ENCODE measurements around the gene CCDC91. TPM values are rescaled to one million over a fixed set of nuclear protein-coding genes. Genes with fewer than 3 reads are reported as not detected.

Gene CCDC91
- polyA plus RNA-seq, 3 donors, result 6.3 to 18.1 (median 15.6) TPM

DNA sequence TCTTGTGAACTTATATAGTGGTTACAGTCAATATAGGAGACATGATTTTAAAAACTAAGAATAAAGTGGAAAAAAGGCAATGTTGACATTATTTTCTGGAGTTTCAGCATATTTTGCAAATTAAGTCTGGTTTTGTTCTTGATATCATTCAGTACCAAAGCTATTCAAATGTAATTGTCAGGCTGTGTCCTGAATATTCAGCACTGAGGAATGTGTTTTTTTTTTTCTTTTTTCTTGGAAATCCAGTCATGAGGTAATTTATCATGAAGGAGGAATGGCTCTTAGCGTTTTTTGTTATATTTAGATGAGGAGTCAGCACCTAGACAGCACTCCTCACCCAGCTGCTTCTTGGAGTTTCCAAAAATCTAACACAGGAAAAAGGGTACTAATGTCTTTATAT, 225.5 kb downstream of the CCDC91 start:
- Mint-ChIP-seq H3K9me3 (peaks cover 2 to 8% (median 5%) of the 10 kb centered on the region in 7 donors), H3K36me3 (peaks cover 7 to 10% of the 10 kb centered on the region in 2 donors), H3K4me3 (no peak overlapping the region), H3K27ac (no peak overlapping the region), H3K4me1 (no peaks in the 10 kb centered on the region), H3K27me3 (ENCODE audit: low read depth in 3 of 3) (no peaks in the 10 kb centered on the region)
- Histone ChIP-seq H3K27ac (ENCODE audit: low read depth in 1 of 2, low read length in 2 of 2) (no peak overlapping the region), H3K4me3 (replicated peaks in 1 of 3; ENCODE audit: low read depth in 2 of 3, low read length in 3 of 3) (no peak overlapping the region), H3K9me3 (replicated peaks in 1 of 2; ENCODE audit: control insufficient read depth in 1 of 2, insufficient read depth in 1 of 2, low read length in 2 of 2) (no peaks in the 10 kb centered on the region), H3K79me2 (ENCODE audit: insufficient read depth, low read length) (no peaks in the 10 kb centered on the region), H3K27me3 (ENCODE audit: control insufficient read depth in 2 of 2, insufficient read depth in 2 of 2, low read length in 2 of 2) (no peaks in the 10 kb centered on the region), H4K20me1 (ENCODE audit: insufficient read depth, low read length) (no peaks in the 10 kb centered on the region), H3K9ac (ENCODE audit: insufficient read depth, low read length, poor library complexity, severe bottlenecking) (no peak overlapping the region), H3K4me1 (ENCODE audit: control insufficient read depth in 1 of 2, insufficient read depth in 2 of 2, low read length in 2 of 2) (no peaks in the 10 kb centered on the region), H3K4me2 (replicated peaks; ENCODE audit: extremely low read depth, low read length, poor library complexity, severe bottlenecking) (no peak overlapping the region), H2AFZ (ENCODE audit: insufficient read depth, low read depth, low read length, poor library complexity, severe bottlenecking) (no peak overlapping the region), H3K36me3 (replicated peaks in 1 of 2; ENCODE audit: control insufficient read depth in 1 of 2, insufficient read depth in 2 of 2, low read length in 2 of 2) (peaks cover 0 to 9% of the 10 kb centered on the region in 2 donors)
- TF ChIP-seq, protein P1, sequence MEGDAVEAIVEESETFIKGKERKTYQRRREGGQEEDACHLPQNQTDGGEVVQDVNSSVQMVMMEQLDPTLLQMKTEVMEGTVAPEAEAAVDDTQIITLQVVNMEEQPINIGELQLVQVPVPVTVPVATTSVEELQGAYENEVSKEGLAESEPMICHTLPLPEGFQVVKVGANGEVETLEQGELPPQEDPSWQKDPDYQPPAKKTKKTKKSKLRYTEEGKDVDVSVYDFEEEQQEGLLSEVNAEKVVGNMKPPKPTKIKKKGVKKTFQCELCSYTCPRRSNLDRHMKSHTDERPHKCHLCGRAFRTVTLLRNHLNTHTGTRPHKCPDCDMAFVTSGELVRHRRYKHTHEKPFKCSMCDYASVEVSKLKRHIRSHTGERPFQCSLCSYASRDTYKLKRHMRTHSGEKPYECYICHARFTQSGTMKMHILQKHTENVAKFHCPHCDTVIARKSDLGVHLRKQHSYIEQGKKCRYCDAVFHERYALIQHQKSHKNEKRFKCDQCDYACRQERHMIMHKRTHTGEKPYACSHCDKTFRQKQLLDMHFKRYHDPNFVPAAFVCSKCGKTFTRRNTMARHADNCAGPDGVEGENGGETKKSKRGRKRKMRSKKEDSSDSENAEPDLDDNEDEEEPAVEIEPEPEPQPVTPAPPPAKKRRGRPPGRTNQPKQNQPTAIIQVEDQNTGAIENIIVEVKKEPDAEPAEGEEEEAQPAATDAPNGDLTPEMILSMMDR (IDR thresholded peaks at IDR 0.05), result no peak
- DNase-seq, result no peak
- WGBS (ENCODE audit: insufficient coverage), result no CpG with 5 or more reads among the region's 1 CpG
- intact Hi-C loops (cut with micrococcal nuclease), result no loop called here

GRCh38 chr12:28421374-28421773, 231.1 kb downstream of the CCDC91 start:
- H2AFZ ChIP-seq (ENCODE audit: insufficient read depth, low read depth, low read length, poor library complexity, severe bottlenecking), result no peak overlapping the region
- H3K27me3 ChIP-seq (ENCODE audit: control insufficient read depth in 2 of 2, insufficient read depth in 2 of 2, low read length in 2 of 2), result no peaks in the 10 kb centered on the region
- no peak for DNase-seq
- Mint-ChIP-seq H3K36me3 (peaks cover 0 to 7% of the 10 kb centered on the region in 2 donors), H3K27me3 (ENCODE audit: low read depth in 3 of 3) (no peaks in the 10 kb centered on the region), H3K4me3 (no peak overlapping the region), H3K9me3 (peaks cover 0 to 3% (median 0%) of the 10 kb centered on the region in 7 donors), H3K27ac (no peak overlapping the region), H3K4me1 (no peaks in the 10 kb centered on the region)
- no CpG with 5 or more reads among the region's 1 CpG for WGBS (ENCODE audit: insufficient coverage)
- no peaks in the 10 kb centered on the region for H3K79me2 ChIP-seq (ENCODE audit: insufficient read depth, low read length)
- no peak overlapping the region for H3K27ac ChIP-seq (ENCODE audit: low read depth in 1 of 2, low read length in 2 of 2)
- H3K4me1 ChIP-seq (ENCODE audit: control insufficient read depth in 1 of 2, insufficient read depth in 2 of 2, low read length in 2 of 2), result no peaks in the 10 kb centered on the region
- TF ChIP-seq, protein P1 (IDR thresholded peaks at IDR 0.05), result no peak
- no peak overlapping the region for H3K4me2 ChIP-seq (replicated peaks; ENCODE audit: extremely low read depth, low read length, poor library complexity, severe bottlenecking)
- intact Hi-C loops (cut with micrococcal nuclease), result no loop called here
- H3K9me3 ChIP-seq (replicated peaks in 1 of 2; ENCODE audit: control insufficient read depth in 1 of 2, insufficient read depth in 1 of 2, low read length in 2 of 2), result no peaks in the 10 kb centered on the region
- no peaks in the 10 kb centered on the region for H3K36me3 ChIP-seq (replicated peaks in 1 of 2; ENCODE audit: control insufficient read depth in 1 of 2, insufficient read depth in 2 of 2, low read length in 2 of 2)
- H3K9ac ChIP-seq (ENCODE audit: insufficient read depth, low read length, poor library complexity, severe bottlenecking), result no peak overlapping the region
- H3K4me3 ChIP-seq (replicated peaks in 1 of 3; ENCODE audit: low read depth in 2 of 3, low read length in 3 of 3), result no peak overlapping the region
- no peaks in the 10 kb centered on the region for H4K20me1 ChIP-seq (ENCODE audit: insufficient read depth, low read length)

Measured in CD14-positive monocyte (primary cell).